ENCODE data around the gene QDPR.

Gene QDPR

GRCh38 chr4:17526695-17527477 is 15.0 kb upstream of the QDPR start:
- no peak for DNase-seq

- no peak for DNase-seq
Measured at GRCh38 chr4:17523662-17524061, 11.8 kb upstream of the QDPR start.

GRCh38 chr4:17521595-17521994 is 9.7 kb upstream of the QDPR start:
- DNase-seq = no peak

DNA sequence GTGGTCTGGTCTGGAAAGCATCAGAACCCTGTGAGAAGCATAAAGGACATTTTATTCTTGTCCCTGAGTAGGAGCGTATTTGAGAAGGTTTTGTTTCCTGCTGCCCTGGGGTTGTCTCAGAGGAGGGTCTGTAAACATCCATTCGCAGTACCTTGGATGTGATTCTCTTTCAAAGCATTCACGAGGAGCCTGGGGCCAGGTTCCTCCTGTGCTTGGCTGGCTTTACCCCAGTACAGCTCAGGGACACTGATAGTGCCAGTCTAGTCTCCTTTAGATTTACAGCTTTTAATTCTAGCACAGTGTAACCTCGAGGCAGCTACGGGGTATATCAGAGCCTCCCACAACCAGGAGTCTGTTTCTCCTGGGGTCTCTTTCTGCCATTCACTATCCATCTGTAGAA is 5.8 kb upstream of the QDPR start:
- DNase-seq = no peak

DNA sequence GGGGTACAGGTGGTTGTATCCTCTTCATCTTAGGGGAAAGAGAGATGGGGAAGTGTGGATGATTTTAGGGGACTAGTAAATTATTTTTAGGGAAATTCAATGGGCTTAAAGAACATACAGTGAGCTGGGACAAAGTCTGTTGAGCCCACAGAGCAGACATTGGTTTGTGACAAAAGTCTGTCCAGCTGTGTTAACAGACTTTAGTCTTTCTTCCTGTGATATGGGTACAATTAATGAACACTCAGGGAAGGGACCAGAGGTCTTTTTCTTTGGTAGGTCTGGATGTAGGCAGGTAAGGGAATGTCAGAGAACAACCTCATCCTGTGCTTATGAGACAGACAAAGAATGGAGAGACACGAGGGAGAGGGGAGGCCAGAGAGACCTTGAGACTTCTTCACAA is 5.1 kb upstream of the QDPR start:
- no peak for DNase-seq

DNA sequence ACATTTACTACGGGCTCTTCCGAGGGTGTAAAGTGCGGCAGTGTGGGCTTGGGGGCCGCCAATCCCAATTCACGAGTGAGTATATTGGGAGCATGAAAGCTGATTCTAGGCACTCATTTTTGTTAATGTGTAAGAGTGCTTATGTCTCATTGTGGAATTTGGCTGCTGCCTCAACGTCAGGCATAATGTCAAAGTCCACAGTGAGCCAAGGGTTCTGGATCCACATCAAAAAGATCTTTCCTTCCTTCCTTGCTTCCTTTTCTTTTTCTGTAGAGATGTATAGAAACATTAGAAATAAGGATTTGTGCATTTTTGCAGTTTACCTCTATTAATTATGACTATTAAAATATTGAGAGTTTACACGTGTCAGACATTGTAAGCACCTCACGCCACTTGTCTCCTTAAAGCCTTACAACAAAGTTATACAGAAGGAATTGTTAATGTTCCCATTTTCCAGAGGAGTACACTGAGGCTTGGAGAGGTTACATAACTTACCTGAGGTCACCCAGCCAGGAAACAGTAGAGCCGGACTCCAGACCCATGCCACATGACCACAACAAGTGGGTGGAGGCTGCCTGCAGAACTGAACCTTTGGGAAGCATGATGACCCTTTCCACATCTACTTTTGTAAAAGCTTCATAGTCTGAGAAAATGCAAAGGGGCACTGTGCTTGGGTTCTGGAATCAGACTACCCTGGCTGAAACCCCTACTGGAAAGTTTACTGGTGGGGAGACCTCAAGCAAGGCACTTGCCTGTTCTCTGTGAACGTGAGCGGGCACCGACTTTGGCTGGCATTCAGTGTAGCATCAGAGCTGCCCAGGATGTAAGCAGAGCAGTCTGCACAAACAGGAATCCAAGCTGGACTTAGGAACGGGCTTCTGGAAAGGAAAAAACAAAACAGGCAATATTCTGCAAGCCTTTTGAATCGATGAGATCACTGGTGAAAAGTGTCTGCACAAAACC is 3.8 kb upstream of the QDPR start:
- no peak for DNase-seq

- DNase-seq = no peak
Measured at GRCh38 chr4:17514865-17515264, 3.0 kb upstream of the QDPR start, which contains the start of gene CLRN2. Gene CLRN2, plus strand, starts transcription at chr4:17515165. Its CDS starts 102 bp downstream, at chr4:17515267.

GRCh38 chr4:17512973-17513665 is 1.2 kb upstream of the QDPR start:
- no peak for DNase-seq

DNA sequence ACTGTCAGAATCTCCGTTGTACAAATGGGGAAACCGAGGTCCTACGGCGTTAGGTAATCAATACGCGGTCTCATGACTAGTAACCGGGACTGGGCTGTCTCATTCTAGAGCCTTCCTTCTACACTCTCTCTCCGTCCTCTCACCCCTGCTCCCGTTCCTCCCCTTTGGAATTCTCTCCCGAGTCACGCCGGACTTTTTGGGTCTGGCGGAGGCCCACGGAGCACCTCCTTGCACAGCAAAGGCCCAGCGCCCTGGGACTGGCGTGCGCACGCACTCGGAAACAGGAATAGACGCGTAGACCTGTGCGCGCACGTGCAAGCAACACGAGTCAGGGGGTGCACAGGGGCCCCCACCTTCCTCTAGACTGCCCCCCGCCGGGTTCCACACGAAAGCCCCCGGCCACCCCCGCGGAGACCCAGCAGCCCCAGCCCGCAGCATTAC is 361 bp downstream of the QDPR start:
- peak; percentile 38 for DNase-seq

GRCh38 chr4:17511051-17511450 is 839 bp downstream of the QDPR start:
- no peak for DNase-seq

DNA sequence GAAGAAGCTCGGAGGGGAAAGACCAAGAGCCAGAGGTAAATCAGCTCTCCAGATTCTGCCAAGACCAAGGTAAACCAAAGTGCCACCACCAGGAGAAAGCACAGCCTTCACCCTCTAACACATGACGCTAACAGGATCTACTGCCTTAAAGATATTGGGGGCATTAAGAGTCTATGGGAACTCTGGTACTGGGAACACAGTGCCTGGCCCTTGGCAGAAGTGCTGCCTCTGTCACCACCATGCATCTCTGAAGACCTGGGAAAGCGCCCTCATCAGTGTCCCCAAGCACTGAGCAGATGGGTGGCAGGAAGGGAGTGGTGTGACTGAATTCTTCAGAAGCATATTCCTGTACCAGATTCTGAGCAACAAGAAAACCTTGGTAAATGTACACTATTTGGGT is 1.3 kb downstream of the QDPR start:
- no peak for DNase-seq

GRCh38 chr4:17504081-17504480 is 7.8 kb downstream of the QDPR start:
- DNase-seq = no peak

GRCh38 chr4:17502756-17503155 is 9.1 kb downstream of the QDPR start:
- no peak for DNase-seq

DNA sequence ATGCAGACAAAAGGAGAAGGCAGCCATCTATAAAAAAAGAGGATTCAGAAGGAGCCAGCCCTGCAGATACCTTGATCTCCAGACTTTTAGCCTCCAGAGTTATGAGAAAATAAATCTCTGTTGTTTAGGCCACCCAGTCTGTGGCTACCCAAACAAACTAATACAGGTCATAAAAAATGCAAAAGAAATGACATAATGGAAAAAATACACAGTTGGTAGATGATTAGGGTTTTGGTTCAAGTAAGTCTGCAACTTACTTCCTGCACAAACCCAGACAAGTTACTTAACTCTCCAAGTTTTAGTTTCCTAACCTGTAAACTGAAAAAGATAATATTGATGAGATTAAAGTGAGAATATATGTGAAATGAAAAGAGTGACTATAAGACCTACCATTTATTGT is 11.3 kb downstream of the QDPR start:
- DNase-seq = no peak

DNA sequence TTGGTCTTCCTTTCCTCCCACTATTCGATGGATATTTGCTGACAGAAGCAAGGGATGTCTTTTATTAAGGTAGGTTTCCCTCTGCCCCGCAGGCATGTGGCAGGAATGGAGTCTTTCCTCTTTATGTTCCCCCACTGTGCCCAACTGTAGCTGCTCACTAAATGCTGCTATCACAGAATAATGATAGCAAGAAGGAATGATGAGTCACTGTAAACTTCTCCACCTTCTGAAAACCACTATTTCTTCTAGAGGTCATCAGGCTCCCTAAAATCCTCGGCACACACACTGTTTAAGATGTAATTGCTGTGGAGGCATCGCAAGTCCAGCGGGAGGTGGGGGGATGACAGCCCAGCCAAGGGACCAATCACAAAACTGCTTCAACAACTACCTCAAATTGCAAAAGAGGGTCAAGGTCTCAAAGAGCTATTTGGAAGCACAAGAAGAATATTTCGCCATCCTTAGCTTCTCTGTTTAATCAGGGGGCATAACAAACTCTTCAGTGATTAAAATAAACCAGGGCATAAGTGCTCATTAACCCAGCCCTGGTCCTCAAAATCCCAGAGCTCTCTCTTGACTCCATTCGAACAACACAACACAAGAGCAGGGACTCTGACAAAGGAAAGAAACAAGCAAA is 13.9 kb downstream of the QDPR start:
- no peak for DNase-seq

- DNase-seq = no peak
Measured at GRCh38 chr4:17494258-17495190, 17.4 kb downstream of the QDPR start.

- no peak for DNase-seq
Measured at GRCh38 chr4:17493619-17494018, 18.3 kb downstream of the QDPR start.

DNA sequence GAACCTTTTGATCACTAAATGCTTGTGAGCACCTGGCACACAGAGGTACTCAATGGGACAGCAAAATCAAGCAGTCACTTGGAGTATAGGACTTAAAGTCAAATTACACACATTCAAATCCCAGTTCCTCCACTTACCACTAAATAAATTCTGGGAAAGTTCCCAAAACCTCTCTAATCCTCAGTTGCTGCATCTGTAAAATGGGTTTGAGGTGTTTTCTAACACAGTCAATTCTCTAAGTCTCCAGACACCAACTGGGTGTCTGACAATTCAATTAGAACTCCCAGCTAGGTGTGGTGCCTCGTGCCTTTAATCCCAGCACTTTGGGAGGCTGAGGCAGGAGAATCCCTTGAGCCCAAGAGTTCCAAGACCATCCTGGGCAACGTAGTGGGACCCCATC is 19.0 kb downstream of the QDPR start:
- no peak for DNase-seq

DNA sequence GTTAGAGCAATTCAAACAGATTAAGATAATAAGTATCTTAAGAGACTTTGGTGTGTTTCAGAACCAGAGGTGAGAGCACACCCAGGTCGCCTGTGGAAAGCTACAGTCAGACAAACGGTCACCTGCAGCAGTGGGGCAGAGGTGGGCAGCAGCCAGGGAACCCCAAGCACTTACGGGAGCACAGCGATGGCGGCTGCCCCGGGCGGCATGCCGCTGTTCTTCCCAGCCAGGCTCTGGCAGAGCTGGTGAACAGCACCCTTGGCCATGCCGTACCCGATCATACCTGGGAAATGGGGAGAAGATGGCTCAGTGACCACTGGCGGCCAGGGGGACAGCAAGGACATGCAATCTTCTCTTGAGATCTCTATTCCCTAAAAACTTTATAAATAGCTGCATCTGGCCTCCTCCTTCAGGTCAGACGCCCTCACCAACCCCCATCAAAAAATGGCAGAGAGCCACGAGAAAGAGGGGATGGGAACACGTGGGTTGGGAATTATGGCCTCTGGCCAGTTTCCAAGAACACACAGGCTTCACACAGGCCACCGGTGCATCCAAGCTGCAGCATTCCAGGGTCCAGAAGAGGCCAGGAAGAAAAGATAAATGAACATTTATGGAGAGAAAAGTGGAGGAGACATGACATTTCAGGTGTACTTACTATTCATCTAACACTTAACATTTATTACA is 19.7 kb downstream of the QDPR start:
- no peak for DNase-seq

DNA sequence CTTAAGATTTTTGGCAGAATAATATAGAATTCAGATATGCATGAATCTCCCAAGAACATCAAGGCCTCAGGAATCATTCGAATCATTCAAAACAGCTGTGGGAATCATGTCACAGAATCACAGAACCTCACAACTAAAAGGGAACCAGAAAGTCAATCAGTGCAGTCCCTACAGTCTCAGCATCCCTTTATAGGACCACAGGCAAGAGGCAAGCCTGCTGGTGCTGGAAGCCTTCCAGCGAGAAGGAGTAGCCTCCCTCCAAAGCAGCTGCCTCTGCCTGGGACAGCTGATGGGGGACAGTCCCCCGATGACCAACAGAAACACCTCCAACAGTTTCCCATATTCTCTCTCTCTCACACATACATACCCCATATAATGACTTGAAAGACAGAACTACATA is 20.7 kb downstream of the QDPR start:
- no peak for DNase-seq

DNA sequence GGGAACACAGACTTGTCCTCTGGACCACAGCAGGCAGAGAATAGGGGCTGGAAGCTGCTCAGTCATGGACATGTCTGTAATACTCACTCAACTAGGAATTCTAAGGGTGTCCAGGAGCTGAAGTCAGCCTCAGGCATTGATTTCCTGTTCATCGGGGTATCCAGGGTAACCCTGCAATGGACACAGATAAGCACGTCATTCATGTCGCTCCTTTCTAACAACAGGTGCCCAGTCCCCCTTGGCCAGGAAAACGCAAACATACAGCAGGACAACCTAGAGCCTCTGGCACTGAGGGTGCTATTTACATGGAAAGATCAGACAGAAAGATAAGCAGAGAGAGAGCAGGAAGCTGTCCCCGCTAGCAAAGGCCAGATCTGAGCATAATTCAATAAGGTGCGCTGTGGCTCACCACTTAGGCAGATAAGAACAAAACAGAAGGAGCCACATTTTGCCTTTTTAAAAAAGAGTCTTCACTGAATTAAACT is 21.3 kb downstream of the QDPR start:
- no peak for DNase-seq

All from activated CD4-positive, alpha-beta T cell treated with anti-CD3 and anti-CD28 coated beads, Interleukin-2, amount 50 U/mL, for 1 hour (primary cell).